Measurements from ENCODE around the gene KLHL29. TPM values are rescaled to one million over a fixed set of nuclear protein-coding genes. Genes with fewer than 3 reads are reported as not detected.
A peak's percentile ranks its signal among the peaks of the same experiment; 100 is the strongest.

KLHL29 gene
- total and polyA plus RNA-seq, 5 donors = 1.7 to 4.0 (median 2.0) TPM

GRCh38 chr2:23423873-23424680 lies 39.1 kb downstream of the KLHL29 start:
- H3K27ac ChIP-seq (ENCODE audit: low read length) = no peak overlapping the region
- WGBS = 85% methylated on average over 16 of the region's 16 CpGs
- intact Hi-C loops (cut with DNase I) = no loop called here

DNA sequence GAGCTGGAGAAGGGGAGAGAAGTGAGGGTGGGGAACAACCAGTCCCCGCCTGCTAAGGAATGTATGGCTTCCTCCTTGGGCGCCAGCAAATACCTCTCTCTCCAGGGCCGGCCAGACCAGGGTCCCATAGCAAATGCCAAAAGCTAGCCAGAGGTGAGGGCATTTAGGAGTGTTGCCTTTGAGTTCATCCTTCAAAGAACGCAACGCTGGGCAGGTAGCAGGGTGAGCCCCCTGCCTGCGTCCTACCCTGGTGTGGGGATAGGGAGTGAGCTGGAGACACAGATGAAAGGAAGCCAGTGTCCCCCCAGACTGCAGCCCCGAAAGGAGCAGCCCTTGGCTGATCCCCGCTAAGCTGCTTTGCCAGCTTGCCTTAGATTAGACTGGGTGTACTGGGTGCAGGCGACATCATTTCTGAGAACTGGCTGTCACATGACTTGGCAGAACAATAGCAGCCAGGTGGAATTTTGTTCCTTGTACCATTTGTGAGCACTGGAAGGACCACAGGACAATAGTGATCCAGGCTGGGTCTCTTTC lies 40.4 kb downstream of the KLHL29 start:
- DNase-seq (no peak), ATAC-seq (peak in 1 of 2 donors; percentile 8)
- intact Hi-C loops (cut with DNase I) = no loop called here
- Histone ChIP-seq H3K27me3 (ENCODE audit: control insufficient read depth, insufficient read depth) (no peaks in the 10 kb centered on the region), H3K9me3 (ENCODE audit: control insufficient read depth, low read length) (no peaks in the 10 kb centered on the region), H3K27ac (ENCODE audit: low read length) (no peak overlapping the region), H3K4me1 (ENCODE audit: control insufficient read depth, insufficient read depth, low read length) (no peaks in the 10 kb centered on the region), H3K4me3 (ENCODE audit: low read length) (no peak overlapping the region)
- 85% methylated on average over 9 of the region's 9 CpGs for WGBS

More at GRCh38 chr2:23423873-23424680, 39.1 kb downstream of the KLHL29 start:
- ATAC-seq = no peak
- Histone ChIP-seq H3K4me1 (ENCODE audit: control insufficient read depth, insufficient read depth, low read length) (no peaks in the 10 kb centered on the region), H3K4me3 (ENCODE audit: low read length) (no peak overlapping the region), H3K9me3 (ENCODE audit: control insufficient read depth, low read length) (no peaks in the 10 kb centered on the region), H3K27me3 (ENCODE audit: control insufficient read depth, insufficient read depth) (no peaks in the 10 kb centered on the region)
- no peak for DNase-seq

DNA sequence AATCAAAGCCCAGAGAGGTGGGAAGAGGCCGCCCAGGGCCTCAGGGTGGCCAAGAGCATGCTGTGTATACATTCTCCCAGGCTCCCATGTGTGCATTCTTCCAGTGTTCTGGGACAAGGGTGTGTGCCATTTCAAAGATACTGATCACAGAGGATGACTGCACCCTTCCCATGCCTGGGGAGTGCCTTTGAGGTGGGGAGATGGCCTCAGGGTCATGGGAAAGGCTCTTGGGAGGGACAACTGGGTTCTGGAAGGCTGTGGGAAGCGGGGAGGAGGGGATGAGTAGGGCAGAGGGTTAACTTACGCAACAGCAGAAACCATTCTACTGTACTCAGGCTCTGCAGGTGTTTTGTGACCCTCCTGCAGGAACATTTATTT lies 40.9 kb downstream of the KLHL29 start:
- H3K9me3 ChIP-seq (ENCODE audit: control insufficient read depth, low read length) = no peaks in the 10 kb centered on the region
- intact Hi-C loops (cut with DNase I) = no loop called here
- ATAC-seq = peak in 1 of 2 donors; percentile 26
- no peak overlapping the region for H3K4me3 ChIP-seq (ENCODE audit: low read length)
- H3K4me1 ChIP-seq (ENCODE audit: control insufficient read depth, insufficient read depth, low read length) = no peaks in the 10 kb centered on the region
- no peak overlapping the region for H3K27ac ChIP-seq (ENCODE audit: low read length)
- no peak for DNase-seq
- WGBS = 95% methylated on average over 3 of the region's 3 CpGs
- no peaks in the 10 kb centered on the region for H3K27me3 ChIP-seq (ENCODE audit: control insufficient read depth, insufficient read depth)

- intact Hi-C loops (cut with DNase I) = no loop called here
- no peaks in the 10 kb centered on the region for H3K27me3 ChIP-seq (ENCODE audit: control insufficient read depth, insufficient read depth)
- H3K9me3 ChIP-seq (ENCODE audit: control insufficient read depth, low read length) = no peaks in the 10 kb centered on the region
- peak; percentile 72 to 85 (median 83) for DNase-seq
- 66% methylated on average over 12 of the region's 12 CpGs for WGBS
- ATAC-seq = peak; percentile 85 to 92
- no peak overlapping the region for H3K4me3 ChIP-seq (ENCODE audit: low read length)
- no peaks in the 10 kb centered on the region for H3K4me1 ChIP-seq (ENCODE audit: control insufficient read depth, insufficient read depth, low read length)
- H3K27ac ChIP-seq (ENCODE audit: low read length) = no peak overlapping the region
Observed at GRCh38 chr2:23426263-23426905, 41.4 kb downstream of the KLHL29 start.

GRCh38 chr2:23427350-23427749 lies 42.4 kb downstream of the KLHL29 start:
- Histone ChIP-seq H3K9me3 (ENCODE audit: control insufficient read depth, low read length) (no peaks in the 10 kb centered on the region), H3K4me3 (ENCODE audit: low read length) (no peak overlapping the region), H3K27ac (ENCODE audit: low read length) (no peak overlapping the region), H3K4me1 (ENCODE audit: control insufficient read depth, insufficient read depth, low read length) (no peaks in the 10 kb centered on the region), H3K27me3 (ENCODE audit: control insufficient read depth, insufficient read depth) (no peaks in the 10 kb centered on the region)
- DNase-seq = no peak
- no peak for ATAC-seq
- 96% methylated on average over 8 of the region's 8 CpGs for WGBS
- intact Hi-C loops (cut with DNase I) = no loop called here

- Histone ChIP-seq H3K9me3 (ENCODE audit: control insufficient read depth, low read length) (no peaks in the 10 kb centered on the region), H3K4me1 (ENCODE audit: control insufficient read depth, insufficient read depth, low read length) (no peaks in the 10 kb centered on the region), H3K4me3 (ENCODE audit: low read length) (no peak overlapping the region), H3K27me3 (ENCODE audit: control insufficient read depth, insufficient read depth) (no peaks in the 10 kb centered on the region), H3K27ac (ENCODE audit: low read length) (no peak overlapping the region)
- ATAC-seq (no peak), DNase-seq (no peak)
- 91% methylated on average over 12 of the region's 12 CpGs for WGBS
- intact Hi-C loops (cut with DNase I) = no loop called here
Observed at GRCh38 chr2:23427976-23428375, 43.0 kb downstream of the KLHL29 start.

GRCh38 chr2:23429036-23429435 lies 44.1 kb downstream of the KLHL29 start:
- H3K4me3 ChIP-seq (ENCODE audit: low read length) = no peak overlapping the region
- H3K9me3 ChIP-seq (ENCODE audit: control insufficient read depth, low read length) = no peaks in the 10 kb centered on the region
- DNase-seq (no peak), ATAC-seq (no peak)
- H3K27me3 ChIP-seq (ENCODE audit: control insufficient read depth, insufficient read depth) = no peaks in the 10 kb centered on the region
- no peak overlapping the region for H3K27ac ChIP-seq (ENCODE audit: low read length)
- WGBS = 91% methylated on average over 6 of the region's 6 CpGs
- intact Hi-C loops (cut with DNase I) = no loop called here
- H3K4me1 ChIP-seq (ENCODE audit: control insufficient read depth, insufficient read depth, low read length) = no peaks in the 10 kb centered on the region

- 87% methylated on average over 2 of the region's 2 CpGs for WGBS
Observed at GRCh38 chr2:23430263-23430662, 45.3 kb downstream of the KLHL29 start.

DNA sequence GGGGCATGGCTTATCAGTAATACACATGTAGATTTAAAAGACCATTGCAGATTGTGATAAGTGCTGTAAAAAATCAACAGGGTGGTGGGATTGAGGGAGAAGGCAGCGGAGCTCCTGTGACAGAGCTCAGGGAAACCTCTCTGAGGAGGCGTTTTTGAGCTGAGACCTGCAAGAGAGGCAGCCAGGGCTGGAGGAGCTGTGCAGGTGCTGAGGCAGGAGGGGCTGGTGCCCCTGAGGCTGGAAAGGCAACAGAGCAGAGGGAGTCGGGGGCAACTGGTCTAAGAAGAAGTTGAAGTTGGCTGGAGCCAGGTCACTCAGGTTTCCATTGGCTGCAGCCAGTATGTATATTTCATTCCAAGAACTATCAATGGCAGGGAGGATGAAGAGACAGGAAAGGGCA lies 47.6 kb downstream of the KLHL29 start:
- H3K4me3 ChIP-seq (ENCODE audit: low read length) = no peak overlapping the region
- WGBS = 86% methylated on average over 3 of the region's 3 CpGs
- H3K4me1 ChIP-seq (ENCODE audit: control insufficient read depth, insufficient read depth, low read length) = peaks cover 4% of the 10 kb centered on the region
- DNase-seq (no peak), ATAC-seq (no peak)
- intact Hi-C loops (cut with DNase I) = no loop called here
- H3K27ac ChIP-seq (ENCODE audit: low read length) = no peak overlapping the region
- no peaks in the 10 kb centered on the region for H3K9me3 ChIP-seq (ENCODE audit: control insufficient read depth, low read length)
- no peaks in the 10 kb centered on the region for H3K27me3 ChIP-seq (ENCODE audit: control insufficient read depth, insufficient read depth)

More at GRCh38 chr2:23430263-23430662, 45.3 kb downstream of the KLHL29 start:
- H3K4me1 ChIP-seq (ENCODE audit: control insufficient read depth, insufficient read depth, low read length) = no peaks in the 10 kb centered on the region
- no peak overlapping the region for H3K4me3 ChIP-seq (ENCODE audit: low read length)
- no peak overlapping the region for H3K27ac ChIP-seq (ENCODE audit: low read length)
- no peak for ATAC-seq
- no peaks in the 10 kb centered on the region for H3K27me3 ChIP-seq (ENCODE audit: control insufficient read depth, insufficient read depth)
- intact Hi-C loops (cut with DNase I) = no loop called here
- no peak for DNase-seq
- no peaks in the 10 kb centered on the region for H3K9me3 ChIP-seq (ENCODE audit: control insufficient read depth, low read length)

GRCh38 chr2:23433282-23433681 lies 48.3 kb downstream of the KLHL29 start:
- peaks cover 4% of the 10 kb centered on the region for H3K4me1 ChIP-seq (ENCODE audit: control insufficient read depth, insufficient read depth, low read length)
- intact Hi-C loops (cut with DNase I) = no loop called here
- no peak for ATAC-seq
- H3K27me3 ChIP-seq (ENCODE audit: control insufficient read depth, insufficient read depth) = no peaks in the 10 kb centered on the region
- H3K9me3 ChIP-seq (ENCODE audit: control insufficient read depth, low read length) = no peaks in the 10 kb centered on the region
- no peak for DNase-seq
- 95% methylated on average over 6 of the region's 6 CpGs for WGBS
- no peak overlapping the region for H3K4me3 ChIP-seq (ENCODE audit: low read length)
- no peak overlapping the region for H3K27ac ChIP-seq (ENCODE audit: low read length)

DNA sequence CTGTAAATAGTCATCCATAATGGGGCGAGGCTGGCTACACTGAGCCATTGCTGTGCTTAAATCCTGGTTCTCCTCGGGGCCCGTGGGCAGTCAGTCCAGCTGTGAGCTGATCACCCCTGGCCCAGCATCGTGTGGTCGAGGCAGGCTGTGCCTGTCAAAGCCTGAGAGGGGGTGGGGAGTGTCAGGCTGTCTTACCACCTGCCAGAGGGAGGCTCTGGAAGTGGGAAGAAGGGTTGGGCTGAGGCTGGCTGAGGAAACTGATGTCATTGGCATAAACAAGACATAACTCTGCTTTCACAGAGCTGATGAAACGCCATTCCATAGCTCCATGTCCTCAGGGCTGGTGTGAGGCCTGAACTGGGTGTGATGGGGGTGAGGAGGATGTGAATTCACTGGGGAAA lies 49.7 kb downstream of the KLHL29 start:
- intact Hi-C loops (cut with DNase I) = no loop called here
- no peaks in the 10 kb centered on the region for H3K27me3 ChIP-seq (ENCODE audit: control insufficient read depth, insufficient read depth)
- DNase-seq (no peak), ATAC-seq (peak in 1 of 2 donors; percentile 14)
- peaks cover 4% of the 10 kb centered on the region for H3K4me1 ChIP-seq (ENCODE audit: control insufficient read depth, insufficient read depth, low read length)
- 68% methylated on average over 6 of the region's 6 CpGs for WGBS
- H3K9me3 ChIP-seq (ENCODE audit: control insufficient read depth, low read length) = no peaks in the 10 kb centered on the region
- H3K27ac ChIP-seq (ENCODE audit: low read length) = no peak overlapping the region
- no peak overlapping the region for H3K4me3 ChIP-seq (ENCODE audit: low read length)
